Measurements from ENCODE around the gene PLA2G2A. TPM values are rescaled to one million over a fixed set of nuclear protein-coding genes. Genes with fewer than 3 reads are reported as not detected.
"Not testable (repeated sequence)": the region's sequence is repeated elsewhere in the genome, so short reads cannot be mapped to it uniquely, and the experiment has no call there.

Gene PLA2G2A
- total and polyA plus RNA-seq, 4 donors: 0.20 to 0.40 TPM; not detected in 2

GRCh38 chr1:19940486-19941205, 38.8 kb downstream of the PLA2G2A start:
- Histone ChIP-seq H3K27ac (ENCODE audit: low read depth, low read length) (no peak overlapping the region), H3K9me3 (ENCODE audit: control insufficient read depth, insufficient read depth, low read length) (no peaks in the 10 kb centered on the region), H3K4me3 (ENCODE audit: low read depth, low read length) (no peak overlapping the region), H3K4me1 (ENCODE audit: control insufficient read depth, insufficient read depth, low read length) (no peaks in the 10 kb centered on the region), H3K36me3 (ENCODE audit: control insufficient read depth, insufficient read depth, low read length) (no peaks in the 10 kb centered on the region), H3K27me3 (ENCODE audit: control insufficient read depth, insufficient read depth, low read length) (no peaks in the 10 kb centered on the region)
- no peak for DNase-seq (ENCODE audit: low read depth in 4 of 6, low spot score in 6 of 6)
- 33% methylated on average over 3 of the region's 7 CpGs for WGBS (ENCODE audit: insufficient coverage)

- Histone ChIP-seq H3K27ac (ENCODE audit: low read depth, low read length) (no peak overlapping the region), H3K9me3 (ENCODE audit: control insufficient read depth, insufficient read depth, low read length) (no peaks in the 10 kb centered on the region), H3K27me3 (ENCODE audit: control insufficient read depth, insufficient read depth, low read length) (no peaks in the 10 kb centered on the region), H3K36me3 (ENCODE audit: control insufficient read depth, insufficient read depth, low read length) (no peaks in the 10 kb centered on the region), H3K4me1 (ENCODE audit: control insufficient read depth, insufficient read depth, low read length) (no peaks in the 10 kb centered on the region), H3K4me3 (ENCODE audit: low read depth, low read length) (no peak overlapping the region)
- WGBS (ENCODE audit: insufficient coverage): 83% methylated on average over 1 of the region's 1 CpG
- DNase-seq (ENCODE audit: low read depth in 4 of 6, low spot score in 6 of 6): no peak
These were observed 40.9 kb downstream of the PLA2G2A start for GRCh38 chr1:19938472-19938871.

- H3K9me3 ChIP-seq (ENCODE audit: control insufficient read depth, insufficient read depth, low read length): peaks cover 4% of the 10 kb centered on the region
- 50% methylated on average over 2 of the region's 3 CpGs for WGBS (ENCODE audit: insufficient coverage)
- H3K4me1 ChIP-seq (ENCODE audit: control insufficient read depth, insufficient read depth, low read length): no peaks in the 10 kb centered on the region
- no peaks in the 10 kb centered on the region for H3K27me3 ChIP-seq (ENCODE audit: control insufficient read depth, insufficient read depth, low read length)
- no peak overlapping the region for H3K4me3 ChIP-seq (ENCODE audit: low read depth, low read length)
- no peak for DNase-seq (ENCODE audit: low read depth in 4 of 6, low spot score in 6 of 6)
- no peaks in the 10 kb centered on the region for H3K36me3 ChIP-seq (ENCODE audit: control insufficient read depth, insufficient read depth, low read length)
- H3K27ac ChIP-seq (ENCODE audit: low read depth, low read length): no peak overlapping the region
These were observed 43.2 kb downstream of the PLA2G2A start for GRCh38 chr1:19936061-19936750.

GRCh38 chr1:19934336-19934735, 45.1 kb downstream of the PLA2G2A start:
- H3K4me1 ChIP-seq (ENCODE audit: control insufficient read depth, insufficient read depth, low read length): no peaks in the 10 kb centered on the region
- 63% methylated on average over 6 of the region's 7 CpGs for WGBS (ENCODE audit: insufficient coverage)

GRCh38 chr1:19932866-19933265, 46.6 kb downstream of the PLA2G2A start:
- Histone ChIP-seq H3K4me3 (ENCODE audit: low read depth, low read length) (no peak overlapping the region), H3K27ac (ENCODE audit: low read depth, low read length) (no peak overlapping the region), H3K4me1 (ENCODE audit: control insufficient read depth, insufficient read depth, low read length) (no peaks in the 10 kb centered on the region), H3K27me3 (ENCODE audit: control insufficient read depth, insufficient read depth, low read length) (no peaks in the 10 kb centered on the region), H3K9me3 (ENCODE audit: control insufficient read depth, insufficient read depth, low read length) (peaks cover 4% of the 10 kb centered on the region), H3K36me3 (ENCODE audit: control insufficient read depth, insufficient read depth, low read length) (no peaks in the 10 kb centered on the region)
- WGBS (ENCODE audit: insufficient coverage): 0% methylated on average over 1 of the region's 1 CpG
- DNase-seq (ENCODE audit: low read depth in 4 of 6, low spot score in 6 of 6): no peak

More at GRCh38 chr1:19934336-19934735, 45.1 kb downstream of the PLA2G2A start:
- Histone ChIP-seq H3K9me3 (ENCODE audit: control insufficient read depth, insufficient read depth, low read length) (peaks cover 4% of the 10 kb centered on the region), H3K27ac (ENCODE audit: low read depth, low read length) (no peak overlapping the region), H3K36me3 (ENCODE audit: control insufficient read depth, insufficient read depth, low read length) (no peaks in the 10 kb centered on the region), H3K4me3 (ENCODE audit: low read depth, low read length) (no peak overlapping the region), H3K27me3 (ENCODE audit: control insufficient read depth, insufficient read depth, low read length) (no peaks in the 10 kb centered on the region)
- DNase-seq (ENCODE audit: low read depth in 4 of 6, low spot score in 6 of 6): peak in 1 of 6 donors; percentile 22

GRCh38 chr1:19927130-19927421, 52.3 kb downstream of the PLA2G2A start:
- H3K4me1 ChIP-seq (ENCODE audit: control insufficient read depth, insufficient read depth, low read length); H3K4me3 ChIP-seq (ENCODE audit: low read depth, low read length); DNase-seq (ENCODE audit: low read depth in 4 of 6, low spot score in 6 of 6); H3K27me3 ChIP-seq (ENCODE audit: control insufficient read depth, insufficient read depth, low read length); H3K36me3 ChIP-seq (ENCODE audit: control insufficient read depth, insufficient read depth, low read length); H3K27ac ChIP-seq (ENCODE audit: low read depth, low read length); H3K9me3 ChIP-seq (ENCODE audit: control insufficient read depth, insufficient read depth, low read length): not testable (repeated sequence)
- WGBS (ENCODE audit: insufficient coverage): 80% methylated on average over 3 of the region's 3 CpGs

GRCh38 chr1:19926296-19927129, 52.9 kb downstream of the PLA2G2A start:
- H3K27me3 ChIP-seq (ENCODE audit: control insufficient read depth, insufficient read depth, low read length): no peaks in the 10 kb centered on the region
- WGBS (ENCODE audit: insufficient coverage): 57% methylated on average over 4 of the region's 8 CpGs
- H3K36me3 ChIP-seq (ENCODE audit: control insufficient read depth, insufficient read depth, low read length): no peaks in the 10 kb centered on the region
- DNase-seq (ENCODE audit: low read depth in 4 of 6, low spot score in 6 of 6): no peak
- no peaks in the 10 kb centered on the region for H3K9me3 ChIP-seq (ENCODE audit: control insufficient read depth, insufficient read depth, low read length)
- H3K27ac ChIP-seq (ENCODE audit: low read depth, low read length): no peak overlapping the region
- no peak overlapping the region for H3K4me3 ChIP-seq (ENCODE audit: low read depth, low read length)
- H3K4me1 ChIP-seq (ENCODE audit: control insufficient read depth, insufficient read depth, low read length): no peaks in the 10 kb centered on the region

Other genes starting within 250 kb of the PLA2G2A start
- 1 to 10 TPM; 2.2 to 6.1 TPM for gene TMCO4, start 179.7 kb downstream of the PLA2G2A start, total RNA-seq
- gene TMCO4, start 179.7 kb downstream of the PLA2G2A start, polyA plus RNA-seq (ENCODE audit: insufficient read length in 2 of 2): 1 to 10 TPM; 2.9 to 3.4 TPM
- not detected for gene RNF186, start 164.3 kb downstream of the PLA2G2A start, total RNA-seq
- gene RNF186, start 164.3 kb downstream of the PLA2G2A start, polyA plus RNA-seq (ENCODE audit: insufficient read length in 2 of 2): not detected
- 10 to 100 TPM; 11.8 TPM for gene OTUD3, start 97.2 kb downstream of the PLA2G2A start, total RNA-seq
- 10 to 100 TPM; 11.6 to 36.1 TPM for gene OTUD3, start 97.2 kb downstream of the PLA2G2A start, polyA plus RNA-seq (ENCODE audit: insufficient read length in 2 of 2)
- gene PLA2G2E, start 56.0 kb downstream of the PLA2G2A start, total RNA-seq: not detected
- not detected for gene PLA2G2E, start 56.0 kb downstream of the PLA2G2A start, polyA plus RNA-seq (ENCODE audit: insufficient read length in 2 of 2)
- 1 to 10 TPM; 1.9 to 2.1 TPM for gene PLA2G5, start 90.6 kb upstream of the PLA2G2A start, total RNA-seq
- gene PLA2G5, start 90.6 kb upstream of the PLA2G2A start, polyA plus RNA-seq (ENCODE audit: insufficient read length in 2 of 2): 1 to 10 TPM; 3.0 to 3.2 TPM
- not detected for gene PLA2G2D, start 139.9 kb upstream of the PLA2G2A start, total RNA-seq
- under 1 TPM; 0.10 to 0.18 TPM for gene PLA2G2D, start 139.9 kb upstream of the PLA2G2A start, polyA plus RNA-seq (ENCODE audit: insufficient read length in 2 of 2)
- not detected for gene PLA2G2F, start 159.7 kb upstream of the PLA2G2A start, total RNA-seq
- not detected for gene PLA2G2F, start 159.7 kb upstream of the PLA2G2A start, polyA plus RNA-seq (ENCODE audit: insufficient read length in 2 of 2)
- gene UBXN10, start 206.5 kb upstream of the PLA2G2A start, total RNA-seq: 1 to 10 TPM; 4.2 to 9.8 TPM
- 1 to 10 TPM; 3.9 to 6.2 TPM for gene UBXN10, start 206.5 kb upstream of the PLA2G2A start, polyA plus RNA-seq (ENCODE audit: insufficient read length in 2 of 2)
- gene PLA2G2C, start 206.9 kb upstream of the PLA2G2A start, total RNA-seq: not detected
- gene PLA2G2C, start 206.9 kb upstream of the PLA2G2A start, polyA plus RNA-seq (ENCODE audit: insufficient read length in 2 of 2): under 1 TPM; 0.08 to 0.40 TPM

All from spinal cord (tissue), 10 donors.